Left ventricle myocardium superior (tissue), 1 donor: ENCODE data around the gene COL5A3. TPM values are rescaled to one million over a fixed set of nuclear protein-coding genes. Genes with fewer than 3 reads are reported as not detected.

ENCODE experiments used
- ATAC-seq: fragments of 200-7000 bp; cut with Tn5 transposase; one replicate; pipeline ENCODE4 v1.9.1; 2020; ENCODE audit warnings: mild to moderate bottlenecking, moderate library complexity
- DNase-seq: peaks from one replicate; pipeline ENCODE4 v3.0.0-alpha.2; 2020
- intact Hi-C: fragments of 100-400 bp; cut with micrococcal nuclease; formaldehyde crosslinking; loops from one replicate; pipeline ENCODE4 v1.11.0; 2022
- total RNA-seq: library from RNA; stranded (reverse); fragmentation: NEBNext Ultra II Directional; extraction: Animal tissue kit (Norgen Biotek cat#: 25700); gene quantifications from one replicate; pipeline ENCODE4 v1.2.1, GENCODE V29; 2021
- donor health status: DM: no; HTN: yes; CAD: no; lungs with severe emphysema.

COL5A3 gene
- total RNA-seq, 1 donor from 2014 or later: 9.6 TPM

DNA sequence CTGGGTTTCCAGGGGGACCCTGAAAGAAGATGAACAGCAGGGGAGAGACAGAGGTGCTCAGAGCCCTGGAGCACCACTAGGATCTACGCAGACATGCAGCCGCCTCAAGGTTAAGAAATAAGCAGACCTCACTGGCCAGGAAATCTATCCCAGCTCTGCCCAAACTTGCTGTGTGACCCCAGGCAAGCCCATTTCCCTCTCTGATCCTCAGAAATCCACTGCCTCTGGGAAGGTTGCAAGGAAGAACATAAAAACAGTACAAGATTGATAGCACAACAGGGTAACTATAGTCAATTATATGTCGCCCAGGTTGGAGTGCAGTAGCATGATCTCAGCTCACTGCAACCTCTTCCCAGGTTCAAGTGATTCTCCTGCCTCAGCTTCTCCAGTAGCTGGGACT, 20.8 kb downstream of the COL5A3 start:
- intact Hi-C loops: no loop called here
- no peak for DNase-seq
- no peak for ATAC-seq

DNA sequence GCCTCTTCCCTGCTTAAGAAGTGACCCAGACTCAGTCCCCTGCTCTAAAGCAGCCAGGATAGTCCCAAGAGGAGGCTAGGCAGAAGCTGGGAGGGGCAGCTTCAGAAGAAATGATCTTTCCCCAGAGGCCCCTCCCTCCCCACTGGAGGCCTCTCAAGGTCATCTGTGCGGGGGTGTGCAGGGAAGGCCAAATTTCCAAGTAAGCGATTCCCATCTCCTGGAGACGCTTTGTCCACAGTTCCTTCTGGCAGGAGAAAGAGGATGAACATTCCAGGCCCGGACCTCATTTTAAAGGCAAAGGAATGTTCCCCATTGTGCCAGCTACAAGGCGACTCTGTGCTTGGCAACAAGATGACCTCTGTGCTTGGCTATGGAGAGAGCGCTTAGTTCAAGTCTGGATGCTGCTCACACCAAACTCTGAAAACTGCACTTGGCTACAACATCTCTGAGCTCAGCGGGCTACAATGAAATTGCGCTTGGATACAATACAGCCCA, 23.5 kb downstream of the COL5A3 start:
- peak; percentile 90 for ATAC-seq
- DNase-seq: peak; percentile 61
- intact Hi-C loops: no loop called here

DNA sequence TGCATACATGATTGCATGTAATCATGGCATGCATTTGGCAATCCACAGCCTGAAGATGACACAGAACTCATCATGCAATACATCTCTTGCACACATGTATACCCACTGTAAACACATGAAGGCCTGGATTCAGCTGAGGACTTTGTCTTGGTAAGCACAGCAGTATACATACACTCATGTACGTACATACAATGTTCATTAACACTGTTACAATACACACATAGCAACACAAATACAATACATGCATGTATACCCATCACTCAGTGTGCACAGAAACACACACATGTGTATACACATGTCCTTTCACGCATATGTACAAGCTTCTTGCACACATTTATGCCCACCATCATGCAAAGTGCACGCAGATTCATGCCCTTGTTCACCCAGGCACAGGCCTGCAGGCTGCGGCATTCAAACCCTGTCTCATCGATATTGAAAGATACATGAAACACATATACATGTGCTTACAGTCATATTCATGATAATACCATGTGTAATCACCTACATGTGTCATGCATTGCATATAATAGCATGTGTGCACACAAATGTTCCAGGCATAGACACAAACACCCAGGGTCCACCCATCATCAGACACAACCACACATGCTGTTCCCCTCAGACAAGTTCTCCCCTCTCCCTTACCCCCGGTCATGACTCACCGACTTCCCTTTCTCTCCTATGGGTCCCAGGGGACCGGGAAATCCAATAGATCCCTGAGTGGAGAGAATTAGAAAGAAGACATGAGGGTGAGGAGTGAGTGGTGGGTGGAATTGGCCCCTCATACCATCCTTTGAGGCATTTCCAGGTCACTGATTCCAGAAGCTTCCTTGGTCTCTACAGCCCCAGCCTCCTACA, 28.7 kb downstream of the COL5A3 start:
- ATAC-seq (no peak), DNase-seq (no peak)
- intact Hi-C loops: no loop called here

DNA sequence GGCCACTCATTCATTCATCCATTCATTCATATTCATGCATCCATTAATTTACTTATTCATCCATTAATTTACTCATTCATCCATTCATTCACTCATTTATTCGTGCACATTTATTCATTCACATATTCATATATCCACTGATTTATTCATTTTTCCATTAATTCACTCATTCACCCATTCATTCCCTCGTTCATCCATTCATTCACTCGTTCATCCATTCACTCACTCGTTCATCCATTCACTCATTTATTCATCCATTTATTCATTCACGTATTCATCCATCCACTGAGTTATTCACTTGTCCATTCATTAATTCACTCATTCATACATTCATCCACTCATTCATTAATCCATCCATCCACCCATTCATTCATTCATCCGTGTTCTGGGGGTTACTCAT, 38.2 kb downstream of the COL5A3 start:
- ATAC-seq: no peak
- no peak for DNase-seq
- intact Hi-C loops: no loop called here

DNA sequence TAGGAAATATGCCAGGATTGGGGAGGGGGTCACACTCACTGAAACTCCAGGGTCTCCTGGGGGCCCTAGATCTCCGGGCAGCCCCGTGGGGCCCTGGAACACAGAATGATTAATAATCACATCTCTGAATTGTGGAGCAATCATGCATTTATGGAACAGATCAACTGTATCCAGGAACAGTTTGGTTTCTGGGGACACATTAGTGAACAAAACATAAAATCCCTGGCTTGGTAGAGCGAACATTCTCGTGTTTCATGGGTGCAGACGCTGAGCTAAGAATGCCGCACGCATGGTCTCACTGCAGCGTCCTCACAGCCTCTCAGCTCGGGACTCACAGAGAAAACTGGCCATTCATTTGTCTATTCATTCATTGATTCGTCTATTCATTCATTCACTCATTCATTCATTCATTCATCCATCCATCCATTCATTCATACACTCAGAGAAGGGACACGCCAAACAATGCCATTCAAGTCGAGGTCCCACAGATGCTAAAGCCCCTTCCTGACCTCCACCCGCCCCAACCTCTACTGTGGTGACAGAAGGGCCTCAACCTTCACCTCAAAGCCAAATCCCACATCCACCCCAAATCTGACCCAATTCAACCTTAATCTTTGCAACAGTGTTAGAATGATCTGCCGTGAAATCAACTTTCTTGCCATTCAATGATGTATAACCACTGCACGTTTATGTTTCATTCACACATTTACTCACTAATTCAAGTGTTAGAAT, 39.0 kb downstream of the COL5A3 start:
- no peak for ATAC-seq
- no peak for DNase-seq
- intact Hi-C loops: no loop called here

DNA sequence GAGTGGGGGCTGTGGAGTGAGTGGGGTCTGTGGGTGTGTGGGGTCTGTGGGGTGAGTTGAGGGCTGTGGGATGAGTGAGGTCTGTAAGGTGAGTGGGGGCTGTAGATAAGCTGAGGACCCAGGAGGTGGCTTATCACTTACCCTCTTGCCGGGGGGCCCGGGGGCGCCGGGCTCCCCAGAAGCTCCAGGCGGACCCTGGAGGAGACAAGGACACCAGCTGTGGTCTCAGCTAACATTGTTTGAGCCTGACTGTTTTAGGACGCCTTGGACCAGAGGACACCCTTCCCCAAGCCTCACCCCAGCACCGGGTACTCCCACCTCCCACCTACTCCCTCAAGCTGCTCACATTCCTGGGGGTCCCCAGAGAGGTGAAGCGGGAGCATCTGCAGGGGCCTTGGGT, 39.8 kb downstream of the COL5A3 start:
- no peak for DNase-seq
- no peak for ATAC-seq
- intact Hi-C loops: no loop called here

DNA sequence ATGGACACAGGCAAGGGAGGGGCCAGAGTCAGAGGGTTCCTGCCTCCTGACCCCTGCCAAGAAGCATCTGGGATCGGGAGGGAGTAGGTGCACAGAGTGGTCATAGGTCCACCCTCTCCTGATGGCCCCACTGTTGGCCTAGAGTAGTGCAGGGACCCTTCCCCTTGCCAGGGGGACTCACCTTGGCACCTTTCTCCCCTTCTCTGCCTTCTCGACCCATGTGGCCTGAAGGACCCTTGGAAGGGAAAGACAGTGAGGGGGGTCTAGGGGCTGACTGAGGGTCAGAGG, 40.7 kb downstream of the COL5A3 start:
- intact Hi-C loops: no loop called here
- ATAC-seq (no peak), DNase-seq (no peak)

DNA sequence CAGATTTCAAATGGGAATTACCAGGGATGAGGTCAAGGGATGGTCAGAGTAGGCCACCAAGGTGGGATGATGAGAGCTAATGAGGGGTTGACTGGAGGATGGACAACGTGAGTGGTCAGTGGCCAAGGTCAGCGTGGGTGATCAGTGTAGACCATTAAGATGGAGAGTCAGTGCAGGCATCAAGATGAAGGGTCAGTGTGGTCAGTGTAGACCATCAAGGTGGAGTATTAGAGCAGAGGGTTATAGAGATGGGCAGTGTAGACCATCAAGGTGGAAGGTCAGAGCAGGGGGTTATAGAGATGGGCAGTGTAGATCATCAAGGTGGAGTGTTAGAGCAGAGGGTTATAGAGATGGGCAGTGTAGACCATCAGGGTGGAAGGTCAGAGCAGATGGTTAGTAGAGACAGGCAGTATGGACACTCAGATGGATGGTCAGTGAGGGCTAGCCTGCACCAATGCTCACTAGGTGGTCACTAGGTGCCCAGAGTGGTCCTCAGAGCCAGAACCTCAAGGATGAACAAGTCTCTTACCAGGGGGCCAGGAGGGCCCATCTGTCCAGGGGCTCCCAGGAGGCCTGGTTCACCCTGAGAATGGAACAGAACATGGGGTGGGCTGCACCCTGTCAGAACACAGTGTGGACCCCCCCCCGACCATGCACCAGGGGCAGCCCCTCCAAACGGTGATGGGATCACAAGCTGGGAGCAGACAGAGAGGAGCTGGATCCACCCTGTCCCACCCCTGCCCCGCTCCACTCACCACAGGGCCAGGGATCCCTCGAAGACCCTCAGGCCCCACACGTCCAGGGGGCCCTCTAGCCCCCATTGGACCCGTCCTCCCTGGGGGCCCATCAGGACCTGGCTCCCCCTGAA, 41.2 kb downstream of the COL5A3 start:
- intact Hi-C loops: no loop called here
- ATAC-seq (no peak), DNase-seq (no peak)

DNA sequence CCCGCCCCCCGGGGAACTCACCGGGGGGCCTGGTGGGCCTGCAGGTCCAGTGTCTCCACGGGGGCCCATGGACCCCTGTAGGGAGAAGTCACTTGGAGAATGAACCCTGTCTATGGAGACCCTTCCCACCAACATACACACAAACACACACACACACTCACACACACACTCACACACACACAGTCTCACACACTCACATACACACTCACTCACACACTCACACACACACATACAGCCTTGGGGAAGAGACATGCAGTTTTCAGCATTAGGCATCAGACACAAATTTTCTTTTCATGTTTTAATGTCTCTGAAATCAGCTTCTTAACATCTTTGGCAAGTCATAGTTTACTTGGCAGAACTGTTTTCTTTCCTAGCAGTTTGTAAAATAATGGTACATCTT, 43.0 kb downstream of the COL5A3 start:
- intact Hi-C loops: no loop called here
- ATAC-seq (no peak), DNase-seq (no peak)

DNA sequence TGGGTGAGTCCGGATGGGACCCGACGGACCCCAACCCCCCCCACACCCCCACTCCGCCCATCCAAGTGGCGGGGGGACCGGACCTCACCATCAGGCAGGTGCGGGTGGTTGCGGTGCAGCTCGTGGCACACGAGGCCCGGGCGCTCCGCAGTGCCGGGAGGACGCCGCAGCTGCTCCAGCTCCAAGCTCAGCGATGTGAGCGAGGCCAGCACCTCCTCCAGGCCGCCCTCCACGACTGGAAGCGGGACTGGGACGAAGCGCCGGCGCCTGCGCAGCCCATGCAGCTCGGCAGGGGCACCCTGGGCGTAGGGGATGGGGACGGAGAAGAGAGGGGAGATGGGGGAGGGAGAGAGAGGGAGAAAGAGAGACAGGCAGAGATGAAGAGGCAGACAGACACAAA, 43.9 kb downstream of the COL5A3 start:
- DNase-seq (no peak), ATAC-seq (no peak)
- intact Hi-C loops: no loop called here

DNA sequence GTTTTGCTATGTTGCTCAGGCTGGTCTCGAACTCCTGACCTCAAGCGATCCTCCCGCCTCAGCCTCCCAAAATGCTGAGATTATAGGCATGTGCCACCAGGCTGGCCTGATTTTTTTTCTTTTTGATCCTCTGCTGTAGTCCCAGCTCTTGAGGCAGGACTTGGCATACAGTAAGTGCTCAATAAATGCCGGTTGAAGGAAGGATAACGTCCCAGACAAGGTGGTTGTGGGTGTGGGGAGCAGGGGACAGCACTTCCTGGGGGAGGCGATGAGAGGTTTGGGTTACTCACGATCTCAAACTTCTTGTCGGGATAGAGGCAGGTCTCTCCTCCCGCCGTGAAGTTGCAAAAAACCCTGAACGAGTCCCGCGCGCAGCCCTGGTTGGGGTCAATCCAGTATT, 44.3 kb downstream of the COL5A3 start:
- DNase-seq (no peak), ATAC-seq (no peak)
- intact Hi-C loops: no loop called here

DNA sequence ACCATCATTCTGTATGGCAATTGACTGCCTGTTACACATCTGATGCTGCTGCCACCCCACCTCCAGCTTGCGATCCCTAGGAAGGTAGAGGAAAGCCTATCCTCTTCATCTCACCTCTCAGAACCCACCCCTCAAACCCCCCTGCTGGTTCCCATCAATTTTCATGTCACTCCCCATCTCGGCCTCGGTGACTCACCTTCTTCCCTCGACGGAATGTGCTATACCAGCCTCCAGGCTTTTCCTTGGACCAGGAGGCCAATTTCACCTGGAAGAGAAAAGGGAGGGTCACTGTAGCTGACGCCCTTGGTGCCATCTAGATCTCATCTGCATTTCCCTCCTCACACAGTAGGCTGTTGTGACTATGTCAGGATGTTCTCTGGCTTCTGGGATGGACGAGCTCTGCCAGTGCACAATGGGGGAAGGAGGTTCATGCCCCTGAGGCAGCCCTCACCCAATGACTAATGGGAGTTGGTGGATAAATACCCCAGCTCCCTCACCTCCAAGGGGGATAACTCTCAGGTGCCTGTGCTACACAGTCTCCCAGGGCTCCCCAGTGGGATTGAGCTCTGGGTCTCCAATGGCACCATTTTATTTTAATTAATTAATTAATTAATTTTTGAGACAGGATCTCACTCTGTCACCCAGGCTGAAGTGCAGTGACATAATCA, 47.5 kb downstream of the COL5A3 start:
- no peak for DNase-seq
- intact Hi-C loops: no loop called here
- ATAC-seq: no peak

DNA sequence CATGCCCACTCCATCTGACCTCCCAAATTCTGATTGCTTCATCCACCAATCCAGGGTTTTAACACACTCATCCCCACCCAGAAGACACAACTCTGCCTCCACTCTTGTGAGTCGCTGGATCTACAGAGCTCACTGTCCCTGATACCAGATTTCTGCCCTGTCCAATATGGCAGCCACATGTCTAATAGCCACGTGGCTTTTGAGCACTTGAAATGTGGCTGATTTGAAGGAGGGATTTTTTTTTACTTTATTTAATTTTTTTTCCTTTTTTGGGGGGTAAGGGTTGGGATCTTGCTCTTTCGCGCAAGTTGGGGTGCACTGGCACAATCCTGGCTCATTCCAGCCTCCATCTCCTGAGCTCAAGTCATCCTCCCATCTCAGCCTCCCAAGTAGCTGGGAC, 49.2 kb downstream of the COL5A3 start:
- DNase-seq (no peak), ATAC-seq (no peak)
- intact Hi-C loops: no loop called here

DNA sequence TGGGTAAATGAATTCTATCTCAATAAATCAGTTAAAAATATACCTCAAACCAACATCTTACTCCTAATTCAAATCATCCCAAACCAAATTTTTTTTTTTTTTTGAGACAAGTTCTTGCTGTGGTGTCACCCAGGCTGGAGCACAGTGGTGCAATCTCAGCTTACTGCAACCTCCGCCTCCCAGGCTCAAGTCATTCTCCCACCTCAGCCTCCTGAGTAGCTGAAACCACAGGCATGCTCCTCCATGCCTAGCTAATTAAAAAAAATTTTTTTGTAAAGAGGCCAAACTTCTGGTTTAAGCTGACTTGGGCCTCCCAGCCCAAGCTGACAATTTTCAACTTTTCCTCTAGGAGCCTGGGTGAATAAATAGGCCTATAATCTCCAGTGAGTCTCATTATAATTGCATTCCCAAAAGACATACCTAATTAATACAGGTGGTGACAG, 51.9 kb downstream of the COL5A3 start:
- ATAC-seq (no peak), DNase-seq (no peak)
- intact Hi-C loops: no loop called here

DNA sequence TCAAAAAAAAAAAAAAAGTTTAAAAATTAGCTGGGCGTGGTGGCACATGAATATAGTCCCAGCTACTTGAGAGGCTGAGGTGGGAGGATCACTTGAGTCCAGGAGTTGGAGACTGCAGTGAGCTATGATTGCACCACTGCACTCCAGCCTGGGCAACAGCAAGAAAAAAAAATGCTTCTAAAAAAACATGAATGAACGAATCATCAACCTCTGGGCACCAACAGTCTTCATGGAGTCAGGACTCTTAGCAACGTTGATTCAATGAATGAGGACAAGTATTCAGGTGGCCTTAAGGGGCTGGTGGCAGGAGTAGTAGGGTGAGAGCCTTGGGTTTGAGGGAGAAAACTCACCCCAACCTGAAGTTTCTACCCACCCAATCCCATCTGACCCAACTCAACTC, 53.3 kb downstream of the COL5A3 start:
- ATAC-seq (no peak), DNase-seq (no peak)
- intact Hi-C loops: no loop called here

DNA sequence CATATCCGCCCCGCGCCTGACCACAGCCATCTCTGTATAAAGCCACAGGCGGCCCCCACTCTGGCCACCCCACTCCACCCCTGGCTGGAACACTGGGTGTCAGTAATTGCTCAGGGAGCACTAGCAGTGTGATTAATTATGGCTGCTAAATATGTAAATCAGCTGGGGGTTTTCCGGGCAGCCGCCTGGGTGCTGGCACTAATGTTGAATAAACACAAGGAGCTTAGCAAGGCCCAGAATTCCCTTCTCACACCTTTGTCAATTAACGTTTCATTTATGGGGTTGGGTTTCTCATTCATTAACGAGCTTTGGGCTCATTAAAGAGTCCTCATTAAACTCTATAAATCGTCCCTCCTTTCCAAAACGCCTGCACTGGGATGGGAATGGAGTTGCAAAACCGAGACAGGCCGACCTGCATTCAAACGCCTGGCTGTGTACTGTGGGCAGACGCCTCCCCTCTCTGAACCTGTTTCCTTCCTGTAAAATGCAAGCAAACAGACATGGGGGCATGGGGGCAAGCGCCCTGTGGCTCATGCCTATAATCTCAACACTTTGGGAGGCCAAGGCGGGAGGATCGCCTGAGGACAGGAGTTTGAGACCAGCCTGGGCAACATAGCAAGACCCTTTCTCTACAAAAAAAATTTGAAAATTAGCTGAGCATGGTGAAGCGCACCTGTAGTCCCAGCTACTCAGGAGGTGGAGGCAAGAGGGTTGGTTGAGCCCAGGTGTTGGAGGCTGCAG, 56.3 kb downstream of the COL5A3 start:
- DNase-seq (no peak), ATAC-seq (no peak)
- intact Hi-C loops: no loop called here

DNA sequence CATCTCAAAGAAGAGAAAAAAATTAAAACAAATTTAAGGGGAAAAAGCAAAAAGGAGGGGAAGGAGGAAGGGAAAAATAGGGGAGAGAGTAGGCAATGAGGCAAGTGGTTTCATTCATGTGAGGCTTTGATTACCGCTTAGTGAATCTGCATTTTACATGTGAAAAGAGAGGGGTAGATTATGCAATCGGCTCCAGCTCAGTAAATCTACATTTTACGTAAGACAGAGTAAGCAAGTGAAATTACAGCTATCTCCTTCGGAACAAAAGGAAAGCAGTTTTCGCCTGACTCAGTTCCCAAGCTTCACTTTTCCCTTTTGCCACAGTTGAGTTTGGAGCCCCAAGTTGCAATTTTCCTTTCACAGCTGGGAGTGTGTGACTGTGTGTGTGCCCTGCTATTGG, 58.0 kb downstream of the COL5A3 start:
- DNase-seq: no peak
- no peak for ATAC-seq
- intact Hi-C loops: no loop called here

DNA sequence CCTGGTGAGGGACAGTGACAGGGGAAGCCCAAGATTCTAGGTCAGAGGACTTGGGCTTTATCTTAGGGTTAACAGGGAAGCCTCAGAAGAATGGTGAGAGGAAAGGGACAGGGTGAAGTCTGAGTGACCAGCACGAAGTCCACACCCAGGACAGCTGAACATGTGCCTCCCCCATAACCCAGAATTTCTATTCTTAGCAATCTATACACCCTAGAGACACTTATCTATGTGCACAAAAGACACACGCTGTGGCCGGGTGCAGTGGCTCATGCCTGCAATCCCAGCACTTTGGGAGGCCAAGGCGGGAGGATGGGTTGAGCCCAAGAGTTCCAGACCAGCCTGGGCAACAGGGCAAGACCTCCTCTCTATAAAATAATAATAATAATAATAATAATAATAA, 62.9 kb downstream of the COL5A3 start:
- intact Hi-C loops: no loop called here
- peak; percentile 33 for DNase-seq
- ATAC-seq: no peak
